IMR-90 (cell line): ENCODE measurements around the gene SPECC1L. TPM values are rescaled to one million over a fixed set of nuclear protein-coding genes. Genes with fewer than 3 reads are reported as not detected.

Experiments
- ATAC-seq: fragments of 200-7000 bp; cut with Tn5 transposase; 2 replicates; pipeline ENCODE4 v1.9.1; 2020; ENCODE audit warnings: low read depth, mild to moderate bottlenecking, moderate library complexity
- BruUV-seq: library from RNA; stranded (reverse); fragments of 400-500 nt; replicated peaks from 2 replicates; lab custom pipeline; 2021; lab: Mats Ljungman, UMichigan
- CTCF ChIA-PET: fragments of 300-600 bp; formaldehyde crosslinking; extraction: SDS; loops from one replicate; lab custom pipeline; 2021; ENCODE audit warnings: antibody characterized with exemption; lab: Yijun Ruan, JAX
- POLR2A ChIA-PET: fragments of 300-600 bp; sonication (Branson Sonifier 250); formaldehyde crosslinking; loops from one replicate; lab custom pipeline; 2022; ENCODE audit warnings: antibody characterized with exemption; ENCODE audit not compliant: unreplicated experiment; lab: Charles Lee
- DNase-seq: peaks from one replicate; pipeline ENCODE4 v3.0.0; 2013
- H2AFZ ChIP-seq: replicated peaks from 2 replicates; pipeline ENCODE3; 2013; ENCODE audit warnings: low read length, mild to moderate bottlenecking; ENCODE audit not compliant: poor library complexity
- H2AK5ac ChIP-seq: 2 replicates; pipeline ENCODE4 v1.6.1; 2013; ENCODE audit warnings: low read depth, low read length, inconsistent platforms
- H2AK9ac ChIP-seq: replicated peaks from 2 replicates; pipeline ENCODE3; 2013; ENCODE audit warnings: mild to moderate bottlenecking, low read depth, low read length, moderate library complexity; ENCODE audit not compliant: poor library complexity
- H2BK120ac ChIP-seq: 2 replicates; pipeline ENCODE4 v1.6.1; 2013; ENCODE audit warnings: low read depth, low read length, inconsistent platforms
- H2BK15ac ChIP-seq: 3 replicates; pipeline ENCODE4 v1.6.1; 2013; ENCODE audit warnings: low read depth, low read length, inconsistent platforms
- H2BK20ac ChIP-seq: 2 replicates; pipeline ENCODE4 v1.6.1; 2013; ENCODE audit warnings: low read depth, mild to moderate bottlenecking, inconsistent platforms, low read length, moderate library complexity
- H2BK5ac ChIP-seq: 2 replicates; pipeline ENCODE4 v1.6.1; 2013; ENCODE audit warnings: mild to moderate bottlenecking, low read depth, low read length, inconsistent platforms; ENCODE audit not compliant: poor library complexity, severe bottlenecking
- H3K14ac ChIP-seq: replicated peaks from 2 replicates; pipeline ENCODE4 v1.6.1; 2013; ENCODE audit warnings: low read depth, low read length, inconsistent platforms
- H3K18ac ChIP-seq: 2 replicates; pipeline ENCODE4 v1.6.1; 2013; ENCODE audit warnings: low read depth, low read length, control low read depth
- H3K23ac ChIP-seq: 2 replicates; pipeline ENCODE4 v1.6.1; 2013; ENCODE audit warnings: low read depth, low read length, inconsistent platforms
- H3K27ac ChIP-seq: 2 replicates; pipeline ENCODE4 v1.5.1; 2013; ENCODE audit warnings: mild to moderate bottlenecking, control low read depth, low read length; ENCODE audit not compliant: insufficient read depth
- H3K27me3 ChIP-seq: 2 replicates; pipeline ENCODE4 v1.6.1; 2013; ENCODE audit warnings: low read length; ENCODE audit not compliant: control insufficient read depth, insufficient read depth
- H3K36me3 ChIP-seq: 2 replicates; pipeline ENCODE4 v1.6.1; 2013; ENCODE audit warnings: low read length, mixed read lengths; ENCODE audit not compliant: control insufficient read depth, insufficient read depth
- H3K4ac ChIP-seq: 2 replicates; pipeline ENCODE4 v1.6.1; 2013; ENCODE audit warnings: low read depth, low read length, inconsistent platforms
- H3K4me1 ChIP-seq: 2 replicates; pipeline ENCODE4 v1.6.1; 2013; ENCODE audit warnings: low read length, mixed read lengths; ENCODE audit not compliant: control insufficient read depth, insufficient read depth
- H3K4me2 ChIP-seq: 2 replicates; pipeline ENCODE4 v1.6.1; 2013; ENCODE audit warnings: low read depth, mild to moderate bottlenecking, control low read depth, low read length, moderate library complexity
- H3K4me3 ChIP-seq: 2 replicates; pipeline ENCODE4 v1.5.1; 2013; ENCODE audit warnings: low read depth, mild to moderate bottlenecking, control low read depth, low read length, moderate library complexity; ENCODE audit not compliant: insufficient read depth
- H3K56ac ChIP-seq: 2 replicates; pipeline ENCODE4 v1.6.1; 2013; ENCODE audit warnings: low read length, inconsistent platforms; ENCODE audit not compliant: insufficient read depth; ENCODE audit errors: extremely low read depth
- H3K79me1 ChIP-seq, 2 experiments: 2 replicates each; pipeline ENCODE4 v1.6.1; 2013; ENCODE audit warnings: low read length in 2 of 2, inconsistent platforms in 1 of 2, low read depth in 1 of 2
- H3K9ac ChIP-seq: 2 replicates; pipeline ENCODE4 v1.6.1; 2013; ENCODE audit warnings: low read depth, low read length, control low read depth
- H3K9me1 ChIP-seq: 2 replicates; pipeline ENCODE4 v1.6.1; 2013; ENCODE audit warnings: low read length, inconsistent platforms; ENCODE audit not compliant: insufficient read depth
- H3K9me3 ChIP-seq: 2 replicates; pipeline ENCODE4 v1.6.1; 2013; ENCODE audit warnings: low read length; ENCODE audit not compliant: control insufficient read depth, insufficient read depth
- H4K20me1 ChIP-seq: 2 replicates; pipeline ENCODE4 v1.6.1; 2013; ENCODE audit warnings: low read length, inconsistent platforms; ENCODE audit not compliant: insufficient read depth
- H4K5ac ChIP-seq: 2 replicates; pipeline ENCODE4 v1.6.1; 2013; ENCODE audit warnings: mild to moderate bottlenecking, low read depth, low read length, control low read depth
- H4K8ac ChIP-seq, 2 experiments: 2 replicates each; pipeline ENCODE4 v1.6.1; 2013; ENCODE audit warnings: low read depth in 2 of 2, low read length in 2 of 2, control low read depth in 1 of 2, inconsistent platforms in 1 of 2
- H4K91ac ChIP-seq: 2 replicates; pipeline ENCODE4 v1.6.1; 2013; ENCODE audit warnings: low read depth, low read length, inconsistent platforms; ENCODE audit not compliant: insufficient read depth
- MXI1 ChIP-seq: IDR thresholded peaks from 2 replicates; pipeline ENCODE4 v1.6.1; 2012; ENCODE audit warnings: low read depth, mild to moderate bottlenecking, low read length, moderate library complexity, borderline replicate concordance
- WGBS, 2 experiments: methylation state at CpG; one replicate each; pipeline versions ENCODE4 v1.1.5 to v1.1.7; 2013; ENCODE audit warnings: missing lambda C conversion rate in 2 of 2; ENCODE audit not compliant: insufficient read length in 1 of 2; ENCODE audit errors: extremely low coverage in 2 of 2; 5-methylcytosine and 5-hydroxymethylcytosine counted together
- dilution Hi-C: fragments of 300-500 bp; cut with HindIII; formaldehyde crosslinking; loops from one replicate; pipeline ENCODE4 v1.14.3; 2018; ENCODE audit warnings: low sequenced_read_pairs; ENCODE audit not compliant: unreplicated experiment
- in situ Hi-C: fragments of 300-500 bp; cut with MboI; formaldehyde crosslinking; loops from 3 replicates; pipeline ENCODE4 v1.14.3; 2019; ENCODE audit warnings: low sequenced_read_pairs, inconsistent platforms, mixed read lengths
- intact Hi-C: fragments of 100-400 bp; cut with micrococcal nuclease; formaldehyde crosslinking; loops from 2 replicates; pipeline ENCODE4 v1.10.0; 2022
- polyA plus RNA-seq, 3 experiments: library from polyadenylated mRNA; depleted of rRNA; stranded (reverse); fragments of >200 nt; gene quantifications; 2 replicates each; pipeline ENCODE4 v1.2.3, GENCODE V29; 2012; ENCODE audit warnings: low replicate concordance in 1 of 3
- total RNA-seq: library from RNA; depleted of rRNA; stranded (reverse); fragments of >200 nt; gene quantifications from 2 replicates; pipeline ENCODE4 v1.2.3, GENCODE V29; 2012

Gene SPECC1L
- total and polyA plus RNA-seq, 2 of the 4 experiments (the other 2 are of a cell fraction), result 18.7 to 44.1 TPM

DNA sequence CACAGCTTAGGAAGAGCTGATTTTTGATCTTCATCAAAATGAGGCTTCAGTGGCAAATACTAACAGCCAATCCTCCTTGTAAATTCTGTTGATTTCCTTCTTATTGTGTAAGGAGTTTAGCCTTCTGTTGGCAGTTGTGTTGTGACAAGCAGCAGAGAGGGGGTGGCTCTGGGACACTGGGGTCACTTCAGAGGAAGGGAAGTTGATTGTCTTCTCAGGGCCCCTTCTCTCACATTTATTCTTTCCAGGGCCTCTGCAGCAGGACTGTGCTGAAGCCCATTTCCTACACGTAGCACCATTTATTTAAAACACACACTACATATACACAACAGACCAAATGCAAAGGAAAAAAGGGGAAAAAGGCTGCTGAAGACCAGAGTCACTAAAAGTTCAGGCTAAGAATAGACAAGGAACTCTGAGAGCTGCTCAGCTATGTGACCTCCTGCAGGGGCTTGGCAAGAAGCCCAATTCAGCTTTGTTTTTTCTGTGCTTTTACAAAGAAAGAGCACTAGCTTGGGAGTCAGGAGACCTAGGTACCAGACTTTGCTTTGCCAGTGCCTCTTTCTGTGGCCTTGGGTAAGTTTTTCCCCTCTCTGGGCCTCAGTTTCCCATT lies 196.2 kb downstream of the SPECC1L start:
- DNase-seq (peak; percentile 74), ATAC-seq (peak; percentile 61)
- Histone ChIP-seq H2BK15ac (peak overlapping the region; percentile 96; the same call in 2 of the 3 replicates), H3K56ac (peak overlapping the region; percentile 41; the same call in 1 of the 2 replicates), H3K9me1 (peaks cover 10% of the 10 kb centered on the region), H3K18ac (peak overlapping the region; percentile 66; the same call in 1 of the 2 replicates), H4K91ac (peak overlapping the region; percentile 86), H2BK20ac (peak overlapping the region; percentile 65), H3K4me3 (no peak overlapping the region), H3K27me3 (no peaks in the 10 kb centered on the region), H3K4me2 (peak overlapping the region; percentile 42), H4K20me1 (no peaks in the 10 kb centered on the region), H3K14ac (peak overlapping the region; percentile 84), H2AFZ (peak overlapping the region; percentile 54), H3K9me3 (no peaks in the 10 kb centered on the region), H2BK5ac (peak overlapping the region; percentile 43), H3K36me3 (no peaks in the 10 kb centered on the region), H2AK9ac (peak overlapping the region; percentile 47), H3K23ac (peak overlapping the region; percentile 81), H4K8ac (peak overlapping the region; percentile 26 to 78; a peak in 3 of 4 replicates), H2AK5ac (peak overlapping the region; percentile 82), H3K9ac (peak overlapping the region; percentile 35; the same call in 1 of the 2 replicates), H3K79me1 (no peaks in the 10 kb centered on the region), H2BK120ac (peak overlapping the region; percentile 88), H3K27ac (peak overlapping the region; percentile 63), H3K4ac (peak overlapping the region; percentile 84), H3K4me1 (peaks cover 21% of the 10 kb centered on the region), H4K5ac (peak overlapping the region; percentile 18; the same call in 1 of the 2 replicates)
- no TSS peak for BruUV-seq
- in situ Hi-C loops, result no loop called here
- POLR2A ChIA-PET, result no interaction called here
- no CpG with 5 or more reads among the region's 1 CpG for WGBS, 2 experiments
- CTCF ChIA-PET, result no interaction called here
- TF ChIP-seq MXI1, result no peak
- intact Hi-C loops, result no loop called here
- dilution Hi-C loops, result no loop called here
